GM19397 (cell line): ENCODE data around the gene CLIC2.
"Not testable (repeated sequence)": the region's sequence is repeated elsewhere in the genome, so short reads cannot be mapped to it uniquely, and the experiment has no call there.

ENCODE experiments used
- ATAC-seq: cut with Tn5 transposase; IDR thresholded peaks from one replicate; pipeline ENCODE4 v1.9.1; 2021; ENCODE audit warnings: mild to moderate bottlenecking, moderate library complexity; ENCODE audit not compliant: unreplicated experiment

The CLIC2 gene

GRCh38 chrX:155334486-155335336 lies at the start of gene CLIC2:
Gene CLIC2 (minus strand): TSS chrX:155334614. CDS start chrX:155334427, 187 bp downstream.
- ATAC-seq: no peak

GRCh38 chrX:155382529-155382967 lies 48.1 kb upstream of the CLIC2 start:
- peak; percentile 49 for ATAC-seq

GRCh38 chrX:155381843-155382528 lies 47.6 kb upstream of the CLIC2 start, which contains the start of gene F8A2:
Gene F8A2 (plus strand): TSS chrX:155382095. CDS start chrX:155382115, 20 bp downstream.
- ATAC-seq: peak; percentile 85

DNA sequence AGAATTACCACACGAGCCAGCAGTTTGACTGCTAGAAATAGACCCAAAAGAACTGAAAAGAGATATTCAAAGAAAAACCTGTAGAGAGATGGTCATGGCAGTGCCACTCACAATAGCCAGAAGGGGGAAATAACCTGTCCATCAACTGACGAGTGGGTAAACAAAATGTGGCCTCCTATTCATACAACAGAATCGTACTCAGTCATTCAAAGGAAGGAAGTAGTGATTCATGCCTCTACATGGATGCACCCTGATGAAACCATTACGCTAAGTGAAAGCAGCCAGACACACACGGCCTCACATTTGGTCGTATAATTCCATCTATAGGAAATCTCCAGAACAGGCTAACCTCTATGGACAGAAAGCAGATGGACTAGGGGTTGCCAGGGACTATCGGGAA lies 45.4 kb upstream of the CLIC2 start:
- ATAC-seq: not testable (repeated sequence)

DNA sequence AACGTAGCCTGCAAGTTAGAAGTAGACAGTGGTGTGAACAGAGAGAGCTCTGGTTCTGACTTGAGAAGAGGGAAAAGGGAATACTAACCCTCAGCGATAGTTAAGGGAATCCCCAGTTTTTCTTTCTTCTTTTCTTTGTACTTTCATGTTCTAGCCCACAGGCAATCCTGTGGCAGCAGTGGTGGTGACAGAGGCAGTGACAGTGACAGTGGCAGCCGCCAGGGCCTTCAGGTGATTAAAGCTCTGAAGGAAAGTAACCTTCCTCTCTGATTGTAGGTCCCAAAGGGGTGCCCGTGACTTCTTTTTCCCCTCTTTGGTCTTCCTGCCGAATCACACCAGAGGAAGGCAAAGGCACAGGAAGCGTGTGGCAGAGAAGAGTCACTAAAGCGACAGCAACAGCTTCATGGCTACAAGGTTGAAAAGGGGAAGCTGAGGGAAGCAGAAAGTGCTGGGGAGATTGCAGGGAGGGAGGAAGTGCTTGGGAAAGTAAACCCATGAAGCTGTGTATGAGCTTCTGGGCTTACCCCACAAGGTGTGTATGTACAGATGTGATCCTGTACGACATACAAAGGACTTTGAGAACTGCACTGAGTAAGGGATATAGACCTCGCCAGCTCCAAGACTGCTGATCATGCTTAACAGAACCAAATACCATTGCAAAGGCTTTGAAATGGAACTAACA lies 39.5 kb upstream of the CLIC2 start:
- not testable (repeated sequence) for ATAC-seq

- ATAC-seq: not testable (repeated sequence)
These were observed 29.3 kb upstream of the CLIC2 start for GRCh38 chrX:155363712-155364111.

DNA sequence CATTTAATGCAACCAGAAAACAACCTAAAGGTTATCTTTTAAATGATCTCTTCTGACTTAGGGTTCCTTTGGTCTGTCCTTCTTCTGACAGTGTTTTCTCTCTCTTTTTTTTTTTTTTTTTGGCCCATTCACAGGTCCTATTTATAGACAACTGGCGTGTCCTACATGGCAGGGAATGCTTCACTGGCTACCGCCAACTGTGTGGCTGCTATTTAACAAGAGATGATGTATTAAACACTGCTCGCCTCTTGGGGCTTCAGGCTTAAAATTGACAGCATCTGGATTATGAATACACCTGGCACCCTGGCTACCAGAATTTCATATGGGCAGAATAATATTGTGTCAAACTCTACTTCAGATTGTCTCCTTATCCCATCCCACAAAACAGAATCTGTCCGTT lies 15.0 kb upstream of the CLIC2 start:
- ATAC-seq: not testable (repeated sequence)

DNA sequence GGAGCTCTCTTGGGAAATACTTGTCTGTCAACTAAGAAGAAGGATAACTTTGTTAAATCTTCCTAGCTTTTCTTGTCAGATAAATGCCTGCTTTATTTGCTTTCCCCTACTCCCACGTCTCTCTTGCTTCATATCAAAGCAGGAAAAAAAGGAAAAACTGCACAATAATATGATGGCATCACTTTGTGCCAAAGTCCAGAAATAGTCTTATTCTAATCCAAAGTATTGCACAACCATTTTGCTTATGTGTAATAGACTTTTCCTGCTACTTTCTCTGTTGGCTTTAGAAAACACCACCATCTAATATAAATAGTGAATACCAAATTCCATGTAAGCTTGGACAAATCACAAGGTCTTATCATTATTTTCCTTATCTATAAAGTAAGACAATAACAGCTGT lies 11.3 kb upstream of the CLIC2 start:
- ATAC-seq: not testable (repeated sequence)

GRCh38 chrX:155335337-155335712 lies 911 bp upstream of the CLIC2 start:
- ATAC-seq: not testable (repeated sequence)

DNA sequence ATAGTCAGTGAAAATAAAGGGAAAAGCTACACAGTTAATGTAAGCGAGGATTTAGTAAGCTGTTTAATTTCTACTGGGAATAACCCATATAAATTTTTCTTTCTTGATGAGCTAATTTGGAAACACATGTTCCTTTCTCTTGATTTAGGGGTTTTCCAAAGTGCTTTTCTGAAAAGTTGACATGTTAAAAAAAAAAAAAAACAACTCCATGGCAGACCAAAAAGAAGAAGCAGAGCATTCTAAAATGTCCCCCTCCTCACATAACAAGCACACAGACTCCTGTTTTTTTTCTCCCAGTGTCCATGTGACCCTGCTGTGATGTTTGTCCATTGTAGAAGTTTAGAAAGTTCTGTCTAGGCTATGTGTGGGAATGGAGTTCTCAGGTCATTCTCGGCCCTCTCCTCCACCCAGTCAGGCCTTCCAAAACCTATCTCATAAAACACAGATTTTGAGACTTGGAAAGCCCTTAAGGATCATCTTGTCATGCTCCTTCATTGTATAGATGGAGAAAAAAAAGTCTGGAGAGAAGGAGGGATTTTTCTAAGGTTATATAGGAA lies 792 bp downstream of the CLIC2 start:
- no peak for ATAC-seq

- ATAC-seq: no peak
These were observed 3.4 kb downstream of the CLIC2 start for GRCh38 chrX:155330992-155331391.

DNA sequence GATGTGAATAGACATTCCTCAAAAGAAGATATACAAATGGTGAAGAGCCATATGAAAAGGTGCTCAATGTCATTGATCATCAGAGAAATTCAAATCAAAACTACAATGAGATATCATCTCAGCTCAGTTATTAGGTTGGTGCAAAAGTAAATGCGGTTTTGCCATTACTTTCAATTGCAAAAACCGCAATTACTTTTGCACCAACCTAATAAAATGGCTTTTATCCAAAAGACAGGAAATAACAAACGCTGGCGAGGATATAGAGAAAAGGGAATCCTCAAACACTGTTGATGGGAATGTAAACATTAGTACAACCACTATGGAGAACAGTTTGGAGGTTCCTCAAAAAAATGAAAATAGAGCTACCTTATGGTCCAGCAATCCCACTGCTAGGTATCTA lies 5.1 kb downstream of the CLIC2 start:
- ATAC-seq: no peak

GRCh38 chrX:155326610-155327009 lies 7.8 kb downstream of the CLIC2 start:
- ATAC-seq: no peak

DNA sequence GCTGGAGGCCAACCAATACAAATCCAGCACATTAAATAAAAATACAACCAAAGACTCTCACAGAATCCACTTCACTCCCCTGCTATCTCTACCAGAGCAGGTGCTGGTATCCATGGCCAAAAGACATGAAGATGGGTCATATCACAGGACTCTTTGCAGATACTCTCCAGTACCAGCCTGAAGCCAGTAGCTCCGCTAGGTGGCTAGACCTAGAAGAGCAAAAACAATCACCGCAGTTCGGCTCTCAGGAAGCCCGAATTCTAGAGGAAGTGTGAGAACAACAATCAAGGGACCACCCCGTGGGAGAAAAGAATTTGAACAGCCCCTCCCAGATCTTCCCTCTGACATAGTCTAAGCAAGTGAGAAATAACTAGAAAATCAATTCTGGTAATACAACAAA lies 20.2 kb downstream of the CLIC2 start:
- no peak for ATAC-seq

- ATAC-seq: no peak
These were observed 20.6 kb downstream of the CLIC2 start for GRCh38 chrX:155313766-155314165.

- ATAC-seq: no peak
These were observed 40.6 kb downstream of the CLIC2 start for GRCh38 chrX:155293771-155294170.

GRCh38 chrX:155279873-155280272 lies 54.5 kb downstream of the CLIC2 start:
- no peak for ATAC-seq

- ATAC-seq: no peak
These were observed 63.4 kb downstream of the CLIC2 start for GRCh38 chrX:155270969-155271368.

GRCh38 chrX:155267995-155268394 lies 66.4 kb downstream of the CLIC2 start:
- not testable (repeated sequence) for ATAC-seq

- ATAC-seq: no peak
These were observed 68.0 kb downstream of the CLIC2 start for GRCh38 chrX:155266439-155266838.
